Measurements from ENCODE around the gene KIAA0753.

Gene KIAA0753

DNA sequence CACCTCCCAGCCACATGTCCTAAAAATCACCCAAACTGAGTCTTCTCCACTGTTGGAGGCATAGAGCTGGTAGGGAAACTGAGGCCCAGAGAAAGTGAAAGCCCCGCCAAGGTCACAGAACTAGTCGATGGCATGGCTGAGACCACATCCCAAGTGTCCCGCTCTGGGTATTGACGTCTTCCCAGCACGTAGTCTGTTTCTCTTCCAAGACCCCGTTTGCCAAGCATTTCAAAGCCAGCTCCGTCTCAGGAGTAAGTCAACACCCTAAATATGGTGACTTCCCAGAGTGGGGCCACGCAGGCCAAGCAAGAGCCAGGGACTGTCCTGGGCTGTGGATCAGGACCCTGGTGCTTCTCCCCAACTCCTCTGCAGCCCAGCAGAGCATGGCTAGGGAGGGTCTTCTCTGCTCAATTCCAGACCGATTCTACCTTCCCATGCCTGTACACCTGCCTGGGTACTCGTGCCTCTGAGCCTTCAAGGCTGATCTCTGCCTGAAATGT lies 103.9 kb downstream of the KIAA0753 start:
- Histone ChIP-seq H3K27ac (replicated peaks) (no peak overlapping the region), H3K27me3 (ENCODE audit: insufficient read depth, poor library complexity, severe bottlenecking) (no peaks in the 10 kb centered on the region), H3K4me3 (replicated peaks; ENCODE audit: insufficient read depth, low read length) (no peak overlapping the region)
- DNase-seq (ENCODE audit: low read depth in 1 of 2, low spot score in 1 of 2): no peak
- no peak for TF ChIP-seq REST (IDR thresholded peaks at IDR 0.05; ENCODE audit: insufficient replicate concordance, low read depth)
- no peak for TF ChIP-seq CTCF (IDR thresholded peaks at IDR 0.05; ENCODE audit: insufficient read depth, low read length)
- TF ChIP-seq GABPA (IDR thresholded peaks at IDR 0.05; ENCODE audit: low read depth): no peak
- TF ChIP-seq SPI1 (IDR thresholded peaks at IDR 0.05; ENCODE audit: borderline replicate concordance, low read depth): no peak
- no peak for TF ChIP-seq POLR2AphosphoS5 (IDR thresholded peaks at IDR 0.05; ENCODE audit: low read depth)

DNA sequence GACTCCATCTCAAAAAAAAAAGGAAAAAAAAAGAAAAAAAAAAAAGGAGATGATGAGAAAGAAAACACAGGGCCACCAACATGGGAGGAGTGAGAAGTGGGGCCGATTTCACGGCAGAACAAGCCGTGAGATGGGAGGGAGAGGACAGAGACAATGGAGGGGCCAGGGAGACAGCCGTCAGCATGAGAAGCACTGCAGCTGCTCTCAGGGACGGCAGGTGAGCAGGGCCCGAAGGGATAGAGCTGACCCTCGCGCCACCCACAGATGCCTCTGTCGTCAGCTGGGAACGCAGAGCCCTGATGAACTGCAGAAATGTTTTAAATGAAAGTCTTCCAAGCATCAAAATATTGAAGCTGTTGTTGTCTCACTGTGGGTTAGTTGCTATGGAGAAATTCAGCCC lies 104.5 kb downstream of the KIAA0753 start:
- no peak overlapping the region for H3K27ac ChIP-seq (replicated peaks)

More for the DNA sequence above, 104.5 kb downstream of the KIAA0753 start:
- TF ChIP-seq POLR2AphosphoS5 (IDR thresholded peaks at IDR 0.05; ENCODE audit: low read depth) (no peak), REST (IDR thresholded peaks at IDR 0.05; ENCODE audit: insufficient replicate concordance, low read depth) (no peak), CTCF (IDR thresholded peaks at IDR 0.05; ENCODE audit: insufficient read depth, low read length) (no peak), GABPA (IDR thresholded peaks at IDR 0.05; ENCODE audit: low read depth) (no peak), SPI1 (IDR thresholded peaks at IDR 0.05; ENCODE audit: borderline replicate concordance, low read depth) (no peak)
- Histone ChIP-seq H3K27me3 (ENCODE audit: insufficient read depth, poor library complexity, severe bottlenecking) (no peaks in the 10 kb centered on the region), H3K4me3 (replicated peaks; ENCODE audit: insufficient read depth, low read length) (no peak overlapping the region)
- no peak for DNase-seq (ENCODE audit: low read depth in 1 of 2, low spot score in 1 of 2)

Data from HL-60 (cell line).